NCI-H2081 treated with DMSO at 0.1 percent for 48 hours (cell line): Measurements from ENCODE around the gene KCNJ9.

Source experiments
- DNase-seq: peaks from one replicate; lab custom pipeline; 2025; lab: John Stamatoyannopoulos, UW

KCNJ9 gene

DNA sequence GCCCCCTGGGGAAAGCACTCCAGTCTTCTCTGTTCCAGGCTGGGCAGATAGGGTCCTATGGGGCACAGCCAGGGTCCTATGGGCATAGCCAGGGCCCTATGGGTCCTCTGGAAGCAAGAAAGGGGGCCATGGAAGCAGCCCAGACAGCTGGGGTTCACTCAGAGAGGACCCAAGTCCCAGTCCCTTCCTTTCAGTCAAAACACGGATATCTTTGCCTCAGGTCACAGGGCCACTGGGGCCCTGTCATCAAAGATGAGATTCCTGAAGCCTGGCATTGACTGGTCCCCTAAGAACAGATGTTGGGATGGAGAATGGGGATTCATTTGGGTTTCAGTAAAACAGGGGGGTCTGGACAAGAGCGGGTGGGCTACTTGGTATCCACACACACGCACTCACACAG, 8.5 kb downstream of the KCNJ9 start:
- DNase-seq = no peak

- DNase-seq = no peak
These were observed 9.4 kb downstream of the KCNJ9 start for GRCh38 chr1:160090760-160091159.

DNA sequence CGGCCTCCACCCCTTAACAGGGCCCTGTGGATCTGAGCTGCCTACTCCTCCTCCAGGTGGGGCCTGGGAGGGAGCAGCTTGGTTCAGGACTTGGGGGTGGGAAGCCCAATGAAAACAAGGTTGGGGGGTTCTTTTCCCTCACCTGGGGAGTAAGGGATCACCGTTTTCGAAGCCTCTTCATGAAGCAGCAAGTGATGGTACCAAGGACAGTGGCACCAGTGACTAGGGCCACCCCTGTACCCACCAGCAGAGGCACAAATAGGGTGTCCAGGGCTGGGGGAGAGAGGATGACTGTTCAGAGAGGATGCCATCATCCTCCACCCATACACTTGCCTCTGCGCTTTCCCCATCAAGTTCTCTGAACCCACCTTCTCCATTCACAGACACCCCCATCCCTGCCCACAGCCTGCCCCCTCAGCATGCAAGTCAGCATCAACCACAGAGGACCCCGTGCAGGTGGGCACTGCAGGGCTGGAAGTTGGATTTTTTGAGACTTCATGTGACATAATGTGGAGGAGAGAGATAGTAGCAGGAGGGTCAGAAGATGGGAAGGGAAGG, 10.4 kb downstream of the KCNJ9 start:
- no peak for DNase-seq

DNA sequence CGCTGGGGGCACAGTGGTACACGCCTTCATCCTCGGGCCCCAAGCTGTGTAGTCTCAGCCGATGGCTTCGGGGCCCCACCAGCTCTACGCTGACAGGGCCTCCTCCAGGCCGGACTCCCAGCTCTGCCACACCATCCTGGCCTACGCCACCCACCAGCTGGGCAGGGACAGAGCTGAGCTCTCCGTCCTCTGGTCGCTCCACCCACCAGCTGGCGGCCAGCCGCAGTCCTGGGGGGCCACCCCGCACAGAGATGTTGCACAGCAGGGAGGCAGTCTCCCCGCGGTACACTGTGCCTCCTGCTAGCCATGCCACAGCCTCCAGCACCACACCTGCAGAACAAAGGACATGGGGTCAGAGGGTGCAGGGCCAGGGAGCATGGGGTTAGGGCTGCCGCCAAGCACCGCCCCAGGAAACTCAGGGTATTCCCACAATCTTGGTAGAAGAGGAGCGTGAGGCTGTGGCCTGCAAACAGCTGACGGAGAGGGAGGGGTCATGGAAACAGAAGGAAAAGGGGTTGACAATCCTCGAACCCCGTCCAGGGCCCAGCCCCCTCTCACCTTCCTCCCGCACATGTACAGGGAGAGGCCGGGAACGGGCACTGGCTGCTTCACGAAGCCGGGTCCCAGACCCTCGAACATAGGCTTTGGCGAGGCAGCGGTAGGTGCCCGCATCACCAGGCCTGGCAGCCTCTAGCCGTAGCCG, 11.2 kb downstream of the KCNJ9 start:
- DNase-seq = no peak

DNA sequence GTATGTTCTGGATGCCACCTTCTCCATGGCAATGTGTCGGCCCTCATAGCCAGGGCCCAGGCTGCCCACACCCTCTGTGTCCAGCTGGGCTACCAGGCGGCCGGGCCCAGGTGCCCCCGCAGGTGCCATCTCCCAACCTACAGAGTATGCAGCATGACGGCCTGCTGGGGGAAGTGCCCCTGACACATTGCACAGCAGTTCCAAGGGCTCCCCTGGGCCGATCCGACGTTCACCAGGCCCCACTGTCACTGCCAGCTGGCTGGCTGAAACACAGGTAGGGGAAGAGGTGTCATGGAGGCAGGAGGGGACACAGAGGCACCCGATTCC, 11.7 kb downstream of the KCNJ9 start:
- DNase-seq = no peak

GRCh38 chr1:160093624-160094290, 12.4 kb downstream of the KCNJ9 start:
- no peak for DNase-seq

DNA sequence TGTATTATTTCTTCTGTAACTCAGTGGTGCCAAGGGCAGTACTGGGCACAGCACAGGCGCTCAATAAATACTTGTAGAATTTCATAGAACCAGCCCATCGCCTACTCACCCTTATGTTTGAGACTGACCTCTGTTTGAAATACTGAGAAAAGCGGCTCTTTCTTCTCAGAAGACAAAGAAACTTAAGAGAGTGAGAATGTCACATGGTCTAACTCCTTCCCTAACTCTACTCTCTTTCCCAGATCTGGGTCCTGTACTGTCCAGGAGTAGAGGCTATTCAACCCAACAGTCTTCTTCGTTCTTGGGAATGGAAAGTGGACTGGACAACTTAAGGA, 12.9 kb downstream of the KCNJ9 start:
- no peak for DNase-seq

DNA sequence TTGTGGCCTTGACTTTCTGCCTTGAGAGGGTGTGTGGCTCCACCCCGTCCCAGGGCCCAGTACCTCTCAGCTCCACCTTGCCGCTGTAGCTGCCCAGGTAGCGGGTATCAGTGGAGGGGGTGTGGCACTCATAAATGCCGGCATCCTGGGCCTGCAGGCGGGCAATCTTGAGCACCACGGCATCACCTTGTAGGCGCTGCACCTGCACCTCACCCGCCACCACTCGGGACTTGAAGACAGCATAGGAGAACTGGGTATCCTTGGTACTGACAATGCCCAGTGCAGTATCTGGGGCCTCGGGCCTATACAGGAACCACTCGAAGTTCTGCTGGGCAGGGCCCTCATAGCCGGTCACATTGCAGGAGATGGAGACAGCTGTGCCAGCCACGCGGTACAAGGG, 13.5 kb downstream of the KCNJ9 start:
- no peak for DNase-seq

- DNase-seq = no peak
These were observed 14.2 kb downstream of the KCNJ9 start for GRCh38 chr1:160095382-160096105.

DNA sequence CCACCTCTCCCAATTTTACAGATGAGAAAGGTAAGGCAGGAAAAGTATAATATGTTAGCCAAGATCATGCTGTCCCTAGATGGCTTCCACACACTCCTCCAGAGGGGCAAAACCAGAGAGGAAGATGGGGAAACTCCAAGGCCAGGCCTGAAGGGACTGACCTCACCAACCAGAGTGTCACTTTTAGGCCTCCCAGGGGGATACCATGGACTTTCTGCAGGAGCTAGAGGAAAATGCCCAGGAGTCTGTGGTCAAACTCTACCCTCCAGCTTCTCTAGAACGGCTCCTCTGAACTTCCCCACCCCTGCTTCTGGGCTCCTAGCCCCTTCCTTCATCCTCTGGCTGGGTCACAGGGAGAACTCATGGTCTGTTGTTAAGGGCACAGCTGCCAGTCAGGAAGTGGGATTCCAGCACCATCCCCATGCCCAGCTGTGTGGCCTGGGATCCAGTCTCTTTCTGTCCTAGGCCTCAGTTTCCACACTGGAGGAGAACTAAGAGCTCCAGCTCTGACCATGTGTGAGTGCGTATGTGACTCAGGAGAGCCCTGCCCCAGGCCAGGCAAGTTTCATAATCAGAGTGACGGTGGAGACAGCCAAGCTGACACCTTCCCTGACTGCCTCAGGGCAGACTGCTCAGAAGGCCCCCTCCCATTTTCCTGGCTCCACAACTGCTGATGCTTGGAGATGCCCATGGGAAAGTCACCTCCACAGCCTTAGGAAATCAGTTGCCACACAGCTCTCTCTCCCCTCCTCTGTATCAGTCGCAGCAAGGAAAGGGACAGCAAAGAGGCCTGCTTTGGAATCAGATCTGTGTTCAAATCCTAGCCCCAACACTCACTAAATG, 15.2 kb downstream of the KCNJ9 start:
- DNase-seq = no peak

- no peak for DNase-seq
These were observed 16.0 kb downstream of the KCNJ9 start for GRCh38 chr1:160097151-160097910.

GRCh38 chr1:160097911-160098851, 16.8 kb downstream of the KCNJ9 start, which contains the start of gene IGSF8:
Gene IGSF8 (minus strand): TSS chr1:160098619. CDS start chr1:160098472, 147 bp downstream.
- DNase-seq = peak; percentile 42

DNA sequence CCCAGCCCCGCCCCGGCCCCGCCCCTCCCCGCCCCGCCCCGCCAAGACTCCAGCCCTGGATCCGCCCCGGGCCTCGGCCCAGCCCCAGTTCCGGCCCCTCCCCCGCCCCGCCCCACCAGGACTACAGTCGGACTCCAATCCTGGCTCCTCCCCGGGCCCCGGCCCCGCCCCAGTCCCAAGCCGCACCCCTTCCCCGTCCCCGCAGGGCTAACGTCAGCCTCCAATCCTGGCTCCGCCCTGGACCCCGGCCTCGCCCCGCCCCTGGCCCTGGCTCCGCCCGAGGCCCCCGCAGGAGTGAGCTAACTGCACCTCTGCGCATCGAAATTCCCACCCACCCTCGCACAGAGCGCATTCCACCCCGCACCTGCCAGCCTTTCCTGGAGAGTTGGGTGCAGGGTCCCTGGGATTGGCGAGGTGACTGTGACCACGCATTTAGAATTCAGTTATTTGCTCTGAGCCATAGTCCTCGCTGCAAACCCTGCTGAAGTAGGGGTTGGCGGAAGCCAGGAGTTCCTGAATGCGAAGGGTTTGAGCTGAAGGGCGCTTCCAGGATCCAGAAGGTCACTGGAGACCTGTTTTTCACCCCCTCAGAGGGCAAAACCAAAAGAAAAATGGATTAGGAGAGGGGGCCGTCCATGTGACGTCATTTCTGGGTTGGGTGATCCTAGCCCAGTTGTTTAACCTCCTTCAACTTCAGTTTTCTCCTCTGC, 17.7 kb downstream of the KCNJ9 start:
- DNase-seq = peak; percentile 51

- no peak for DNase-seq
These were observed 18.5 kb downstream of the KCNJ9 start for GRCh38 chr1:160099716-160100375.

DNA sequence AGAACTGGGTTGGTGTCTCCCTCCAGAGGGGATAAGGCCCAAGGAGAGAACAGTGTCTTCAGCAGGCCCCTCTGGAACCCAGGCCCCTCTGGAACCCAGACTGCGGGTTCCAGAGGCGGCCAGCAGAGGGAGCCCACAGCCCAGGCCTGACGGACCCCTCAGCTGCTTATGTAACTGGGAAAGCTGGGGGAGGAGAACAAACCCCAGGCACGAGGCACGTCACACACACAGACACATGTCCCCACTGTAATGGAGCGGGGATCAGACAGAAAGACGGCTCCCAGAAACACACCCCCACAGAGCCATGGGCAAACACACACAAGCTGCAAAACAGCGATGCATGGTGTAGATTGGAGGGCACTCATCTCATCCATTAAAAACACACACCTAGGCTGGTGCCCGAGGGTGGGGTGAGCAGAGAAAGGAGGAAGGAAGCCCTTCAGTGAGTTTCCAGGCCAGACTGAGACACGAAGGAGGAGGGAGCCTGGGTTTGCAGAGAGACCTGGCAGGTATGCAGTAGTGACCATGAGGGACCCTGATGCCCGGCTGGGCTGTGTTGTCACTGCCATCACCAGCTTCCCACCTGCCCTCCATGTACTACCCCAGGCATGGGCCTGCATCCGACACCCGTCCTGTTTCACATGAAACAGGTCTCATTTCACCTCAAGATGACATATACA, 19.8 kb downstream of the KCNJ9 start:
- peak; percentile 44 for DNase-seq

- DNase-seq = no peak
These were observed 20.6 kb downstream of the KCNJ9 start for GRCh38 chr1:160101717-160102522.

DNA sequence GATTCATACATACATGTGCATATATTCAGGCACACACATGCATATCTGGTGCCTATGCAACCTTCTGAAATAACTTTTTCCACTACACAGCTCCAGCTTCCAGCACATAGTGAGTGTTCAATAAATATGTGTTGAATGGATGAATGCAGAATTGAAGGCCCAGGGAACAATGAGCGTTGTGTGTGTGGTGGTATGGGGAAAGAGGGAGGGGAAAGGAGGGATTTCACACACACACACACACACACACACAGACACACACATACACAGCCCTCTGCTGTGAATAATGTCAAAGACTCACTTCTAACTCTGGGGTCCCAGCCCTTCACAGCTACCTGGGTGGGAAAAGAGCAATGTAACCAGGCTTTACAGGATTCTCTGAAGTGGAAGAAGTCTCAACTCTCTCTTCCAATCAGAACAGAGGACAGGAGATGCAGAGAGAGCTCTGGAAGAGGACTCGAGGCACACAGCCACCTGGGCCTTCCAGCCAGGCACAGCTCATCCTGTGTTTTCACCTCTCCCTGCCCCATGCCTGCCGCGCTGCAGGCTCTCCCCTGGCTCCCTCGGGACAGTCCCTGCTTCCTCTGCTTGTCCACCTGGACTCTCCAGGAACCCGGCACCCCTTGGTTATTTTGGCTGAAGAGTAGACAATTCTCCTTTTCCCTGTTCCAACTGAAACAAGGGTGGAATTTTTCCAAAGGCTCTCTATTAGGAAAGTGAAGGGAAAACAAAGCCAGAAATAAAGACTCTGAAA, 22.5 kb downstream of the KCNJ9 start:
- DNase-seq = no peak
